ENCODE results near the gene RBFOX2. TPM values are rescaled to one million over a fixed set of nuclear protein-coding genes. Genes with fewer than 3 reads are reported as not detected.
"Not testable (repeated sequence)": the region's sequence is repeated elsewhere in the genome, so short reads cannot be mapped to it uniquely, and the experiment has no call there.

RBFOX2 gene
- total and polyA plus RNA-seq, 2 donors from 2014 or later: 17.2 to 68.6 TPM

- no peak for FAIRE-seq
- Histone ChIP-seq H3K4me3 (ENCODE audit: low read length in 3 of 3) (no peak overlapping the region), H3K9me3 (ENCODE audit: control insufficient read depth in 2 of 3, insufficient read depth in 1 of 3, low read length in 3 of 3) (no peaks in the 10 kb centered on the region), H3K4me1 (ENCODE audit: control insufficient read depth in 2 of 3, insufficient read depth in 2 of 3, low read depth in 1 of 3, low read length in 3 of 3) (peaks cover 18 to 19% (median 18%) of the 10 kb centered on the region in 3 donors), H3K27ac (ENCODE audit: low read depth in 2 of 2, low read length in 2 of 2) (no peak overlapping the region), H3K27me3 (ENCODE audit: control insufficient read depth, insufficient read depth, low read length) (no peaks in the 10 kb centered on the region), H3K36me3 (ENCODE audit: control insufficient read depth in 2 of 3, insufficient read depth in 3 of 3, low read length in 3 of 3) (no peaks in the 10 kb centered on the region), H3K9ac (ENCODE audit: low read length in 3 of 3) (peak overlapping the region in 1 of 3 donors; percentile 53)
- TF ChIP-seq CTCF (IDR thresholded peaks at IDR 0.05; ENCODE audit: borderline replicate concordance, extremely low read depth, insufficient read depth): no peak
- DNase-seq: no peak
- intact Hi-C loops (cut with DNase I): no loop called here
These were observed 6.9 kb downstream of the RBFOX2 start for GRCh38 chr22:36021606-36022153.

GRCh38 chr22:36020865-36021264 lies 7.8 kb downstream of the RBFOX2 start:
- H3K4me1 ChIP-seq (ENCODE audit: control insufficient read depth in 2 of 3, insufficient read depth in 2 of 3, low read depth in 1 of 3, low read length in 3 of 3): peaks cover 13 to 19% (median 14%) of the 10 kb centered on the region in 3 donors
- DNase-seq; H3K36me3 ChIP-seq (ENCODE audit: control insufficient read depth in 2 of 3, insufficient read depth in 3 of 3, low read length in 3 of 3); H3K9me3 ChIP-seq (ENCODE audit: control insufficient read depth in 2 of 3, insufficient read depth in 1 of 3, low read length in 3 of 3); H3K9ac ChIP-seq (ENCODE audit: low read length in 3 of 3); FAIRE-seq; H3K27me3 ChIP-seq (ENCODE audit: control insufficient read depth, insufficient read depth, low read length); H3K4me3 ChIP-seq (ENCODE audit: low read length in 3 of 3); H3K27ac ChIP-seq (ENCODE audit: low read depth in 2 of 2, low read length in 2 of 2); intact Hi-C loops (cut with DNase I): not testable (repeated sequence)

- no peak for TF ChIP-seq CTCF (IDR thresholded peaks at IDR 0.05; ENCODE audit: borderline replicate concordance, extremely low read depth, insufficient read depth)
- H3K36me3 ChIP-seq (ENCODE audit: control insufficient read depth in 2 of 3, insufficient read depth in 3 of 3, low read length in 3 of 3): no peaks in the 10 kb centered on the region
- peak overlapping the region in 1 of 3 donors; percentile 30 for H3K9ac ChIP-seq (ENCODE audit: low read length in 3 of 3)
- DNase-seq (peak in 3 of 5 donors; percentile 60 to 83 (median 82)), FAIRE-seq (no peak)
- no peaks in the 10 kb centered on the region for H3K9me3 ChIP-seq (ENCODE audit: control insufficient read depth in 2 of 3, insufficient read depth in 1 of 3, low read length in 3 of 3)
- no peak overlapping the region for H3K4me3 ChIP-seq (ENCODE audit: low read length in 3 of 3)
- H3K27ac ChIP-seq (ENCODE audit: low read depth in 2 of 2, low read length in 2 of 2): no peak overlapping the region
- intact Hi-C loops (cut with DNase I): no loop called here
- peaks cover 16 to 33% (median 18%) of the 10 kb centered on the region in 3 donors for H3K4me1 ChIP-seq (ENCODE audit: control insufficient read depth in 2 of 3, insufficient read depth in 2 of 3, low read depth in 1 of 3, low read length in 3 of 3)
- no peaks in the 10 kb centered on the region for H3K27me3 ChIP-seq (ENCODE audit: control insufficient read depth, insufficient read depth, low read length)
These were observed 11.0 kb downstream of the RBFOX2 start for GRCh38 chr22:36017651-36018091.

GRCh38 chr22:36016684-36017083 lies 11.9 kb downstream of the RBFOX2 start:
- no peak for FAIRE-seq
- Histone ChIP-seq H3K9me3 (ENCODE audit: control insufficient read depth in 2 of 3, insufficient read depth in 1 of 3, low read length in 3 of 3) (no peaks in the 10 kb centered on the region), H3K36me3 (ENCODE audit: control insufficient read depth in 2 of 3, insufficient read depth in 3 of 3, low read length in 3 of 3) (no peaks in the 10 kb centered on the region), H3K27ac (ENCODE audit: low read depth in 2 of 2, low read length in 2 of 2) (no peak overlapping the region), H3K4me3 (ENCODE audit: low read length in 3 of 3) (no peak overlapping the region), H3K27me3 (ENCODE audit: control insufficient read depth, insufficient read depth, low read length) (no peaks in the 10 kb centered on the region), H3K9ac (ENCODE audit: low read length in 3 of 3) (no peak overlapping the region), H3K4me1 (ENCODE audit: control insufficient read depth in 2 of 3, insufficient read depth in 2 of 3, low read depth in 1 of 3, low read length in 3 of 3) (peaks cover 10 to 24% (median 13%) of the 10 kb centered on the region in 3 donors)
- no peak for DNase-seq
- intact Hi-C loops (cut with DNase I): no loop called here
- TF ChIP-seq CTCF (IDR thresholded peaks at IDR 0.05; ENCODE audit: borderline replicate concordance, extremely low read depth, insufficient read depth): no peak
